Mesenchymal stem cell (in vitro differentiated cells and primary cell): ENCODE results near the gene GOLGA8B.

ENCODE experiments used
- DNase-seq: peaks from one replicate; pipeline ENCODE4 v3.0.0-alpha.2; 2013
- H2AFZ ChIP-seq: one replicate; pipeline ENCODE4 v1.6.1; 2013; ENCODE audit warnings: low read depth, mild to moderate bottlenecking, control low read depth, inconsistent platforms, low read length, moderate library complexity
- H2AK5ac ChIP-seq: 2 replicates; pipeline ENCODE4 v1.6.1; 2013; ENCODE audit warnings: low read length, moderate library complexity, mild to moderate bottlenecking, inconsistent platforms; ENCODE audit not compliant: severe bottlenecking
- H2BK120ac ChIP-seq: one replicate; pipeline ENCODE4 v1.6.1; 2013; ENCODE audit warnings: low read depth, mild to moderate bottlenecking, inconsistent platforms, low read length, moderate library complexity
- H2BK12ac ChIP-seq, 2 experiments: one replicate each; pipeline ENCODE4 v1.6.1; 2013; ENCODE audit warnings: inconsistent platforms in 2 of 2, low read length in 2 of 2, mild to moderate bottlenecking in 2 of 2, moderate library complexity in 2 of 2, control low read depth in 1 of 2
- H2BK15ac ChIP-seq: one replicate; pipeline ENCODE4 v1.6.1; 2013; ENCODE audit warnings: mild to moderate bottlenecking, low read depth, inconsistent platforms; ENCODE audit not compliant: poor library complexity, severe bottlenecking
- H2BK5ac ChIP-seq: 2 replicates; pipeline ENCODE4 v1.6.1; 2013; ENCODE audit warnings: low read depth, mild to moderate bottlenecking, low read length, control low read depth, inconsistent platforms; ENCODE audit not compliant: poor library complexity, severe bottlenecking
- H3K14ac ChIP-seq, 2 experiments: one replicate each; pipeline ENCODE4 v1.6.1; 2013; ENCODE audit warnings: inconsistent platforms in 2 of 2, low read length in 2 of 2, control low read depth in 1 of 2, mild to moderate bottlenecking in 1 of 2, moderate library complexity in 1 of 2
- H3K18ac ChIP-seq, 2 experiments: one replicate each; pipeline ENCODE4 v1.6.1; 2013; ENCODE audit warnings: inconsistent platforms in 2 of 2, low read length in 2 of 2, control low read depth in 1 of 2, low read depth in 1 of 2, mild to moderate bottlenecking in 1 of 2
- H3K23ac ChIP-seq, 2 experiments: one replicate each; pipeline ENCODE4 v1.6.1; 2013; ENCODE audit warnings: inconsistent platforms in 2 of 2, low read length in 2 of 2, mild to moderate bottlenecking in 2 of 2, moderate library complexity in 2 of 2, control low read depth in 1 of 2
- H3K27ac ChIP-seq: 2 replicates; pipeline ENCODE4 v1.5.1; 2013; ENCODE audit warnings: mild to moderate bottlenecking, moderate library complexity, low read length, control low read depth, inconsistent platforms; ENCODE audit not compliant: poor library complexity, severe bottlenecking
- H3K27me3 ChIP-seq, 2 experiments: 2 replicates each; pipeline versions ENCODE4 v1.6.1 to v1.7.0; 2013; ENCODE audit warnings: low read length in 2 of 2, mild to moderate bottlenecking in 2 of 2, moderate library complexity in 2 of 2, control low read depth in 1 of 2, inconsistent platforms in 1 of 2; ENCODE audit not compliant: control insufficient read depth in 1 of 2, insufficient read depth in 1 of 2
- H3K36me3 ChIP-seq, 2 experiments: 2 replicates each; pipeline versions ENCODE4 v1.6.1 to v1.7.0; 2013; ENCODE audit warnings: low read length in 2 of 2, control low read depth in 1 of 2, inconsistent platforms in 1 of 2, low read depth in 1 of 2, mild to moderate bottlenecking in 1 of 2; ENCODE audit not compliant: insufficient read depth in 2 of 2, control insufficient read depth in 1 of 2
- H3K4ac ChIP-seq, 2 experiments: one replicate each; pipeline ENCODE4 v1.6.1; 2013; ENCODE audit warnings: inconsistent platforms in 2 of 2, low read length in 2 of 2, mild to moderate bottlenecking in 2 of 2, moderate library complexity in 2 of 2, control low read depth in 1 of 2, low read depth in 1 of 2
- H3K4me1 ChIP-seq: 2 replicates; pipeline ENCODE4 v1.6.1; 2013; ENCODE audit warnings: low read depth, low read length, control low read depth; ENCODE audit not compliant: control insufficient read depth, insufficient read depth
- H3K4me2 ChIP-seq: 2 replicates; pipeline ENCODE4 v1.6.1; 2013; ENCODE audit warnings: low read length, mild to moderate bottlenecking, inconsistent platforms; ENCODE audit not compliant: poor library complexity, severe bottlenecking
- H3K4me3 ChIP-seq, 2 experiments: 2 replicates each; pipeline versions ENCODE4 v1.5.1 to v1.7.0; 2013; ENCODE audit warnings: low read length in 2 of 2, mild to moderate bottlenecking in 2 of 2, control low read depth in 1 of 2, low read depth in 1 of 2; ENCODE audit not compliant: insufficient read depth in 1 of 2
- H3K79me1 ChIP-seq: replicated peaks from 2 replicates; pipeline ENCODE4 v1.6.1; 2013; ENCODE audit warnings: mild to moderate bottlenecking, control low read depth, low read length, inconsistent platforms; ENCODE audit not compliant: poor library complexity, severe bottlenecking
- H3K9ac ChIP-seq: 2 replicates; pipeline ENCODE4 v1.7.0; 2013; ENCODE audit warnings: mild to moderate bottlenecking, low read length, moderate library complexity
- H3K9me3 ChIP-seq: 2 replicates; pipeline ENCODE4 v1.7.0; 2013; ENCODE audit warnings: mild to moderate bottlenecking, low read length; ENCODE audit not compliant: control insufficient read depth
- H4K8ac ChIP-seq: one replicate; pipeline ENCODE4 v1.6.1; 2013; ENCODE audit warnings: inconsistent platforms, mild to moderate bottlenecking, low read length, moderate library complexity
- H4K91ac ChIP-seq: one replicate; pipeline ENCODE4 v1.6.1; 2013; ENCODE audit warnings: mild to moderate bottlenecking, low read length, inconsistent platforms
- WGBS: methylation state at CpG from one replicate; pipeline ENCODE4 v1.1.7; 2013; ENCODE audit warnings: mixed read lengths; 5-methylcytosine and 5-hydroxymethylcytosine counted together

GOLGA8B gene

GRCh38 chr15:34619151-34619550 is 35.7 kb upstream of the GOLGA8B start:
- no peak overlapping the region for H2AFZ ChIP-seq
- H3K23ac ChIP-seq, result no peak overlapping the region
- H3K4ac ChIP-seq, result no peak overlapping the region
- no peaks in the 10 kb centered on the region for H3K9me3 ChIP-seq
- no peak overlapping the region for H2AK5ac ChIP-seq
- H2BK15ac ChIP-seq, result no peak overlapping the region
- no peak overlapping the region for H3K4me2 ChIP-seq
- H4K8ac ChIP-seq, result no peak overlapping the region
- H3K14ac ChIP-seq, result no peak overlapping the region
- no peak overlapping the region for H3K27ac ChIP-seq
- H2BK120ac ChIP-seq, result no peak overlapping the region
- H3K18ac ChIP-seq, result no peak overlapping the region
- H3K9ac ChIP-seq, result no peak overlapping the region
- no peak overlapping the region for H3K4me3 ChIP-seq
- WGBS, result 97% methylated on average over 5 of the region's 7 CpGs
- no peak for DNase-seq
- no peak overlapping the region for H2BK12ac ChIP-seq
- no peaks in the 10 kb centered on the region for H3K79me1 ChIP-seq
- peaks cover 4 to 9% of the 10 kb centered on the region in 2 experiments for H3K27me3 ChIP-seq
- H3K36me3 ChIP-seq, result no peaks in the 10 kb centered on the region
- no peak overlapping the region for H4K91ac ChIP-seq
- no peaks in the 10 kb centered on the region for H3K4me1 ChIP-seq
- no peak overlapping the region for H2BK5ac ChIP-seq

- Histone ChIP-seq H3K27me3 (peaks cover 4 to 15% of the 10 kb centered on the region in 2 experiments), H2AK5ac (no peak overlapping the region), H2BK5ac (no peak overlapping the region), H3K36me3 (no peaks in the 10 kb centered on the region), H2BK120ac (no peak overlapping the region), H3K79me1 (no peaks in the 10 kb centered on the region), H4K91ac (no peak overlapping the region), H3K4me1 (no peaks in the 10 kb centered on the region), H4K8ac (no peak overlapping the region), H3K4me3 (no peak overlapping the region), H3K27ac (no peak overlapping the region), H3K4ac (no peak overlapping the region), H2AFZ (no peak overlapping the region), H3K9me3 (no peaks in the 10 kb centered on the region), H3K23ac (no peak overlapping the region), H2BK15ac (no peak overlapping the region), H3K9ac (no peak overlapping the region), H3K18ac (no peak overlapping the region), H3K14ac (no peak overlapping the region), H3K4me2 (no peak overlapping the region), H2BK12ac (no peak overlapping the region)
- no peak for DNase-seq
- WGBS, result 77% methylated on average over 2 of the region's 2 CpGs
These were observed 34.6 kb upstream of the GOLGA8B start for GRCh38 chr15:34618073-34618472.

- DNase-seq, result peak; percentile 37
- Histone ChIP-seq H3K4me1 (no peaks in the 10 kb centered on the region), H3K79me1 (no peaks in the 10 kb centered on the region), H3K4ac (no peak overlapping the region), H2BK120ac (no peak overlapping the region), H2BK5ac (no peak overlapping the region), H3K23ac (no peak overlapping the region), H3K9ac (no peak overlapping the region), H3K14ac (no peak overlapping the region), H3K18ac (no peak overlapping the region), H3K4me3 (no peak overlapping the region), H3K4me2 (no peak overlapping the region), H2AK5ac (no peak overlapping the region), H3K27ac (no peak overlapping the region), H2BK12ac (no peak overlapping the region), H4K8ac (no peak overlapping the region), H4K91ac (no peak overlapping the region), H2AFZ (no peak overlapping the region), H3K9me3 (no peaks in the 10 kb centered on the region), H3K36me3 (no peaks in the 10 kb centered on the region), H3K27me3 (peaks cover 4 to 23% of the 10 kb centered on the region in 2 experiments), H2BK15ac (no peak overlapping the region)
- 33% methylated on average over 2 of the region's 5 CpGs for WGBS
These were observed 33.2 kb upstream of the GOLGA8B start for GRCh38 chr15:34616613-34617012.

DNA sequence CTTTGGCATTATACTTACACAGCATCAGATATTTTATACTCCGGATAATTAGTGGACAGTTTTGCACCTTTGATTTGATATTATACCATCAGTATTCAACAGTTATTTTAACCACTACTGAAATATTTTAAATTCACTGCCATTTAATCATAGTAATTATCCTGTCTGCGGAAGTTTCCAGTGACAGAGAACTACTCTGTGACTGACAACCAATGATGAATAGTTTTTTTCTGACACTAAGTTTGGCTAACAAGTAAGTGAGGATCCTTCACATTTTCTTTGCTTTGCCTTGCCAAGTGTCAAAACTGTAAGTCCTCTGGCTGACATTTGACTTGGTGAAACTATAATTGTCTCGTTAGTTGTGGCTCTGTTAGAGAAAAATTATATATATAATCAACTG is 30.5 kb upstream of the GOLGA8B start:
- H3K4me2 ChIP-seq, result no peak overlapping the region
- H3K4ac ChIP-seq, result no peak overlapping the region
- no peak for DNase-seq
- no peak overlapping the region for H2BK15ac ChIP-seq
- no peaks in the 10 kb centered on the region for H3K79me1 ChIP-seq
- 100% methylated on average over 1 of the region's 3 CpGs for WGBS
- H3K4me3 ChIP-seq, result no peak overlapping the region
- H3K27ac ChIP-seq, result no peak overlapping the region
- H4K8ac ChIP-seq, result no peak overlapping the region
- H2AK5ac ChIP-seq, result no peak overlapping the region
- H2AFZ ChIP-seq, result no peak overlapping the region
- no peaks in the 10 kb centered on the region for H3K4me1 ChIP-seq
- H3K9ac ChIP-seq, result no peak overlapping the region
- H3K27me3 ChIP-seq, result peaks cover 12 to 32% of the 10 kb centered on the region in 2 experiments
- H4K91ac ChIP-seq, result no peak overlapping the region
- no peak overlapping the region for H2BK5ac ChIP-seq
- H3K14ac ChIP-seq, result no peak overlapping the region
- H2BK12ac ChIP-seq, result no peak overlapping the region
- no peak overlapping the region for H3K23ac ChIP-seq
- no peaks in the 10 kb centered on the region for H3K9me3 ChIP-seq
- no peaks in the 10 kb centered on the region for H3K36me3 ChIP-seq
- no peak overlapping the region for H2BK120ac ChIP-seq
- H3K18ac ChIP-seq, result no peak overlapping the region
